SK-N-MC (cell line): ENCODE results near the gene TBC1D30.

Experiments used
- EZH2 ChIP-seq: fragments of 200-600 bp; sonication (generic); IDR thresholded peaks from one replicate; pipeline ENCODE4 v1.6.1; 2017; ENCODE audit warnings: antibody characterized with exemption
- FOXP2 ChIP-seq: optimal IDR thresholded peaks from 2 replicates; pipeline ENCODE3; 2011; ENCODE audit warnings: mild to moderate bottlenecking, moderate library complexity; ENCODE audit not compliant: insufficient read depth; ENCODE audit errors: extremely low read length, control extremely low read depth
- POLR2AphosphoS5 ChIP-seq: IDR thresholded peaks from 2 replicates; pipeline ENCODE4 v1.6.1; 2012; ENCODE audit warnings: mild to moderate bottlenecking, low read depth, low read length, borderline replicate concordance

DNA sequence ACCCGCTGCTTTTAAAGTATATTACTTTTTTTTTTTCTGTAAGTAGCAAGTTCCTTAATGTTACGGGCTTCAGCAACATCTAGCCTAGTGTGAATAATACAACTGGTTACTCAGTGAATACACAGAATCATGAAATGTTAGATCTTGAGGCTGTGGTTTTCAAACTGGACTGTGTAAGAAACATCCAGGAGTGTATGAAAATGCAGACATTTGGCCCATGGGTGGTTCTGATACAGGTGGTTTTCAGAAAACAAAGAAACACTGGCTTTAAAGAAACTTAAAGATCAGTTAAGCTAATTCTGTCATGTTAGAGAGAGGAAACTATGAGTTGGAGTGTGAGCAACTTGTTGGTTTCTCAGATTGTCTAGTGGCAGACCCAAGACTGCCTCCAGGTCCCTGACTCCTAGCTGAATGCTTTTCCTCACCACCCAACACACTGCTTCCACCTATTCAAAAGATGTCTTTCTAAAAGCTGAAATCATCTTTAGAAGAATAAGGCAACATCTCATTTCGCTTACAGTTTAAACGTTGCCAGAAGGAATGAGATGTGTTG, 36.1 kb downstream of the TBC1D30 start:
- TF ChIP-seq POLR2AphosphoS5 (no peak), EZH2 (no peak), FOXP2 (no peak)
